HepG2 (cell line): ENCODE results near the gene PSD. TPM values are rescaled to one million over a fixed set of nuclear protein-coding genes. Genes with fewer than 3 reads are reported as not detected.

Experiments
- ARID2 ChIP-seq: sonication (generic); formaldehyde crosslinking; IDR thresholded peaks from 2 replicates; pipeline ENCODE4 v1.8.1; 2022; ENCODE audit warnings: mild to moderate bottlenecking, missing genetic modification reagents, borderline replicate concordance
- CHCHD3 ChIP-seq: sonication (generic); formaldehyde crosslinking; IDR thresholded peaks from 2 replicates; pipeline ENCODE4 v1.8.0; 2022; ENCODE audit warnings: mild to moderate bottlenecking, missing genetic modification reagents, moderate library complexity
- DNMT3B ChIP-seq: conservative IDR thresholded peaks from 2 replicates; pipeline ENCODE4 v1.6.1; 2016; ENCODE audit warnings: missing biosample characterization, control low read depth
- DRAP1 ChIP-seq: IDR thresholded peaks from 2 replicates; pipeline ENCODE4 v1.6.1; 2016; ENCODE audit warnings: missing genetic modification reagents, missing compliant biosample characterization
- ISL2 ChIP-seq: sonication (generic); formaldehyde crosslinking; IDR thresholded peaks from 2 replicates; pipeline ENCODE4 v1.5.0; 2020; ENCODE audit warnings: missing genetic modification reagents
- ONECUT2 ChIP-seq: sonication (generic); formaldehyde crosslinking; IDR thresholded peaks from 2 replicates; pipeline ENCODE4 v1.4.0; 2020; ENCODE audit warnings: missing genetic modification reagents
- PCBP2 ChIP-seq: fragments of 200-400 bp; formaldehyde crosslinking; optimal IDR thresholded peaks from 2 replicates; pipeline ENCODE3; 2018; ENCODE audit warnings: low read length, low read depth; ENCODE audit not compliant: poor library complexity, severe bottlenecking
- ZBTB38 ChIP-seq: sonication (generic); formaldehyde crosslinking; IDR thresholded peaks from 2 replicates; pipeline ENCODE4 v1.5.1; 2020; ENCODE audit warnings: mild to moderate bottlenecking, missing genetic modification reagents
- ZKSCAN8 ChIP-seq: IDR thresholded peaks from 2 replicates; pipeline ENCODE4 v1.6.1; 2016; ENCODE audit warnings: borderline replicate concordance, missing genetic modification reagents, missing compliant biosample characterization
- ZNF484 ChIP-seq: sonication (generic); formaldehyde crosslinking; IDR thresholded peaks from 2 replicates; pipeline ENCODE4 v1.5.1; 2020; ENCODE audit warnings: mild to moderate bottlenecking, low read depth, missing genetic modification reagents, borderline replicate concordance
- ZSCAN12 ChIP-seq: sonication (generic); formaldehyde crosslinking; IDR thresholded peaks from 2 replicates; pipeline ENCODE4 v1.9.0; 2021; ENCODE audit warnings: mild to moderate bottlenecking, missing genetic modification reagents
- polyA plus RNA-seq, 8 experiments: library from polyadenylated mRNA; depleted of rRNA in 3 of 8; stranded (reverse) in 7 of 8; unstranded in 1 of 8; fragments of >200 nt; fragmentation: Illumina TruSeq in 4 of 8; extraction: Trizol in 4 of 8; gene quantifications; 2 replicates each; pipeline versions ENCODE4 v1.2.1 to v1.2.3, GENCODE V29; 2011 to 2016; ENCODE audit warnings: low read depth in 4 of 8, missing spikeins in 1 of 8, mixed read lengths in 1 of 8; ENCODE audit not compliant: insufficient read depth in 1 of 8
- total RNA-seq, 5 experiments: library from RNA; depleted of rRNA; stranded (reverse); fragments of >200 nt; fragmentation: Illumina TruSeq; extraction: Trizol; gene quantifications; 2 replicates each; pipeline ENCODE4 v1.2.3, GENCODE V29; 2016; ENCODE audit warnings: low read depth in 1 of 5
- TF ChIP-seq, protein P1 (sequence below): sonication (generic); formaldehyde crosslinking; IDR thresholded peaks from 2 replicates; pipeline ENCODE4 v1.4.0; 2020; ENCODE audit warnings: mild to moderate bottlenecking, missing genetic modification reagents, borderline replicate concordance
- TF ChIP-seq, protein P2 (sequence below): IDR thresholded peaks from 2 replicates; pipeline ENCODE4 v1.6.1; 2016; ENCODE audit warnings: low read depth, missing genetic modification reagents, missing compliant biosample characterization
- TF ChIP-seq, protein P3 (sequence below): sonication (generic); formaldehyde crosslinking; conservative IDR thresholded peaks from 2 replicates; pipeline ENCODE4 v1.4.0; 2020; ENCODE audit warnings: missing genetic modification reagents
- TF ChIP-seq, protein P4 (sequence below): sonication (generic); formaldehyde crosslinking; conservative IDR thresholded peaks from 2 replicates; pipeline ENCODE4 v1.8.1; 2023; ENCODE audit warnings: missing genetic modification reagents

The PSD gene
- total and polyA plus RNA-seq, 2 of the 13 experiments (the other 11 are each of a cell fraction or from before 2014, with no cell fraction given): 0.35 to 0.58 TPM

- TF ChIP-seq, protein P1, sequence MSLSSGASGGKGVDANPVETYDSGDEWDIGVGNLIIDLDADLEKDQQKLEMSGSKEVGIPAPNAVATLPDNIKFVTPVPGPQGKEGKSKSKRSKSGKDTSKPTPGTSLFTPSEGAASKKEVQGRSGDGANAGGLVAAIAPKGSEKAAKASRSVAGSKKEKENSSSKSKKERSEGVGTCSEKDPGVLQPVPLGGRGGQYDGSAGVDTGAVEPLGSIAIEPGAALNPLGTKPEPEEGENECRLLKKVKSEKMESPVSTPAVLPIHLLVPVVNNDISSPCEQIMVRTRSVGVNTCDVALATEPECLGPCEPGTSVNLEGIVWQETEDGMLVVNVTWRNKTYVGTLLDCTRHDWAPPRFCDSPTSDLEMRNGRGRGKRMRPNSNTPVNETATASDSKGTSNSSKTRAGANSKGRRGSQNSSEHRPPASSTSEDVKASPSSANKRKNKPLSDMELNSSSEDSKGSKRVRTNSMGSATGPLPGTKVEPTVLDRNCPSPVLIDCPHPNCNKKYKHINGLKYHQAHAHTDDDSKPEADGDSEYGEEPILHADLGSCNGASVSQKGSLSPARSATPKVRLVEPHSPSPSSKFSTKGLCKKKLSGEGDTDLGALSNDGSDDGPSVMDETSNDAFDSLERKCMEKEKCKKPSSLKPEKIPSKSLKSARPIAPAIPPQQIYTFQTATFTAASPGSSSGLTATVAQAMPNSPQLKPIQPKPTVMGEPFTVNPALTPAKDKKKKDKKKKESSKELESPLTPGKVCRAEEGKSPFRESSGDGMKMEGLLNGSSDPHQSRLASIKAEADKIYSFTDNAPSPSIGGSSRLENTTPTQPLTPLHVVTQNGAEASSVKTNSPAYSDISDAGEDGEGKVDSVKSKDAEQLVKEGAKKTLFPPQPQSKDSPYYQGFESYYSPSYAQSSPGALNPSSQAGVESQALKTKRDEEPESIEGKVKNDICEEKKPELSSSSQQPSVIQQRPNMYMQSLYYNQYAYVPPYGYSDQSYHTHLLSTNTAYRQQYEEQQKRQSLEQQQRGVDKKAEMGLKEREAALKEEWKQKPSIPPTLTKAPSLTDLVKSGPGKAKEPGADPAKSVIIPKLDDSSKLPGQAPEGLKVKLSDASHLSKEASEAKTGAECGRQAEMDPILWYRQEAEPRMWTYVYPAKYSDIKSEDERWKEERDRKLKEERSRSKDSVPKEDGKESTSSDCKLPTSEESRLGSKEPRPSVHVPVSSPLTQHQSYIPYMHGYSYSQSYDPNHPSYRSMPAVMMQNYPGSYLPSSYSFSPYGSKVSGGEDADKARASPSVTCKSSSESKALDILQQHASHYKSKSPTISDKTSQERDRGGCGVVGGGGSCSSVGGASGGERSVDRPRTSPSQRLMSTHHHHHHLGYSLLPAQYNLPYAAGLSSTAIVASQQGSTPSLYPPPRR (CRISPR knock-in tag): no peak
- TF ChIP-seq ZNF484 (CRISPR knock-in tag): no peak
- no peak for TF ChIP-seq ZSCAN12
- TF ChIP-seq ONECUT2 (CRISPR knock-in tag): no peak
- TF ChIP-seq, protein P2, sequence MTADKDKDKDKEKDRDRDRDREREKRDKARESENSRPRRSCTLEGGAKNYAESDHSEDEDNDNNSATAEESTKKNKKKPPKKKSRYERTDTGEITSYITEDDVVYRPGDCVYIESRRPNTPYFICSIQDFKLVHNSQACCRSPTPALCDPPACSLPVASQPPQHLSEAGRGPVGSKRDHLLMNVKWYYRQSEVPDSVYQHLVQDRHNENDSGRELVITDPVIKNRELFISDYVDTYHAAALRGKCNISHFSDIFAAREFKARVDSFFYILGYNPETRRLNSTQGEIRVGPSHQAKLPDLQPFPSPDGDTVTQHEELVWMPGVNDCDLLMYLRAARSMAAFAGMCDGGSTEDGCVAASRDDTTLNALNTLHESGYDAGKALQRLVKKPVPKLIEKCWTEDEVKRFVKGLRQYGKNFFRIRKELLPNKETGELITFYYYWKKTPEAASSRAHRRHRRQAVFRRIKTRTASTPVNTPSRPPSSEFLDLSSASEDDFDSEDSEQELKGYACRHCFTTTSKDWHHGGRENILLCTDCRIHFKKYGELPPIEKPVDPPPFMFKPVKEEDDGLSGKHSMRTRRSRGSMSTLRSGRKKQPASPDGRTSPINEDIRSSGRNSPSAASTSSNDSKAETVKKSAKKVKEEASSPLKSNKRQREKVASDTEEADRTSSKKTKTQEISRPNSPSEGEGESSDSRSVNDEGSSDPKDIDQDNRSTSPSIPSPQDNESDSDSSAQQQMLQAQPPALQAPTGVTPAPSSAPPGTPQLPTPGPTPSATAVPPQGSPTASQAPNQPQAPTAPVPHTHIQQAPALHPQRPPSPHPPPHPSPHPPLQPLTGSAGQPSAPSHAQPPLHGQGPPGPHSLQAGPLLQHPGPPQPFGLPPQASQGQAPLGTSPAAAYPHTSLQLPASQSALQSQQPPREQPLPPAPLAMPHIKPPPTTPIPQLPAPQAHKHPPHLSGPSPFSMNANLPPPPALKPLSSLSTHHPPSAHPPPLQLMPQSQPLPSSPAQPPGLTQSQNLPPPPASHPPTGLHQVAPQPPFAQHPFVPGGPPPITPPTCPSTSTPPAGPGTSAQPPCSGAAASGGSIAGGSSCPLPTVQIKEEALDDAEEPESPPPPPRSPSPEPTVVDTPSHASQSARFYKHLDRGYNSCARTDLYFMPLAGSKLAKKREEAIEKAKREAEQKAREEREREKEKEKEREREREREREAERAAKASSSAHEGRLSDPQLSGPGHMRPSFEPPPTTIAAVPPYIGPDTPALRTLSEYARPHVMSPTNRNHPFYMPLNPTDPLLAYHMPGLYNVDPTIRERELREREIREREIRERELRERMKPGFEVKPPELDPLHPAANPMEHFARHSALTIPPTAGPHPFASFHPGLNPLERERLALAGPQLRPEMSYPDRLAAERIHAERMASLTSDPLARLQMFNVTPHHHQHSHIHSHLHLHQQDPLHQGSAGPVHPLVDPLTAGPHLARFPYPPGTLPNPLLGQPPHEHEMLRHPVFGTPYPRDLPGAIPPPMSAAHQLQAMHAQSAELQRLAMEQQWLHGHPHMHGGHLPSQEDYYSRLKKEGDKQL (CRISPR knock-in tag): peak; percentile 52; the same call in 1 of the 2 replicates
- no peak for TF ChIP-seq CHCHD3 (CRISPR knock-in tag)
- no peak for TF ChIP-seq DNMT3B (CRISPR knock-in tag)
- 0 out of 2 replicates have a peak, but pooled peaks have one; percentile 50 for TF ChIP-seq ARID2 (CRISPR knock-in tag)
- 0 out of 2 replicates have a peak, but pooled peaks have one; percentile 82 for TF ChIP-seq ZKSCAN8 (CRISPR knock-in tag)
- TF ChIP-seq PCBP2: no peak
- TF ChIP-seq, protein P3, sequence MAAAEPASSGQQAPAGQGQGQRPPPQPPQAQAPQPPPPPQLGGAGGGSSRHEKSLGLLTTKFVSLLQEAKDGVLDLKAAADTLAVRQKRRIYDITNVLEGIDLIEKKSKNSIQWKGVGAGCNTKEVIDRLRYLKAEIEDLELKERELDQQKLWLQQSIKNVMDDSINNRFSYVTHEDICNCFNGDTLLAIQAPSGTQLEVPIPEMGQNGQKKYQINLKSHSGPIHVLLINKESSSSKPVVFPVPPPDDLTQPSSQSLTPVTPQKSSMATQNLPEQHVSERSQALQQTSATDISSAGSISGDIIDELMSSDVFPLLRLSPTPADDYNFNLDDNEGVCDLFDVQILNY (CRISPR knock-in tag): peak; percentile 66; the same call in 1 of the 2 replicates
- TF ChIP-seq DRAP1: peak; percentile 77
- TF ChIP-seq ZBTB38 (CRISPR knock-in tag): peak; percentile 79; the same call in 1 of the 2 replicates
- TF ChIP-seq, protein P4, sequence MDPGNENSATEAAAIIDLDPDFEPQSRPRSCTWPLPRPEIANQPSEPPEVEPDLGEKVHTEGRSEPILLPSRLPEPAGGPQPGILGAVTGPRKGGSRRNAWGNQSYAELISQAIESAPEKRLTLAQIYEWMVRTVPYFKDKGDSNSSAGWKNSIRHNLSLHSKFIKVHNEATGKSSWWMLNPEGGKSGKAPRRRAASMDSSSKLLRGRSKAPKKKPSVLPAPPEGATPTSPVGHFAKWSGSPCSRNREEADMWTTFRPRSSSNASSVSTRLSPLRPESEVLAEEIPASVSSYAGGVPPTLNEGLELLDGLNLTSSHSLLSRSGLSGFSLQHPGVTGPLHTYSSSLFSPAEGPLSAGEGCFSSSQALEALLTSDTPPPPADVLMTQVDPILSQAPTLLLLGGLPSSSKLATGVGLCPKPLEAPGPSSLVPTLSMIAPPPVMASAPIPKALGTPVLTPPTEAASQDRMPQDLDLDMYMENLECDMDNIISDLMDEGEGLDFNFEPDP (CRISPR knock-in tag): 0 out of 2 replicates have a peak, but pooled peaks have one; percentile 61
- TF ChIP-seq ISL2 (CRISPR knock-in tag): no peak; the same call in 1 of the 2 replicates
Measured at GRCh38 chr10:102399217-102400021, 19.2 kb downstream of the PSD start (continued).
